HepG2 (cell line): ENCODE data around the gene PLEKHG2. TPM values are rescaled to one million over a fixed set of nuclear protein-coding genes. Genes with fewer than 3 reads are reported as not detected.
A peak's percentile ranks its signal among the peaks of the same experiment; 100 is the strongest.

ENCODE experiments used
- AKAP8 ChIP-seq: sonication (generic); formaldehyde crosslinking; IDR thresholded peaks from 2 replicates; pipeline ENCODE4 v1.5.1; 2020; ENCODE audit warnings: mild to moderate bottlenecking, missing genetic modification reagents
- ATAD3A ChIP-seq: sonication (generic); formaldehyde crosslinking; IDR thresholded peaks from 2 replicates; pipeline ENCODE4 v1.4.0; 2020; ENCODE audit warnings: missing genetic modification reagents
- ATF5 ChIP-seq: sonication (generic); formaldehyde crosslinking; IDR thresholded peaks from 2 replicates; pipeline ENCODE4 v1.4.0; 2020; ENCODE audit warnings: mild to moderate bottlenecking, low read depth, missing genetic modification reagents
- E2F1 ChIP-seq: sonication (generic); formaldehyde crosslinking; IDR thresholded peaks from 2 replicates; pipeline ENCODE4 v1.5.0; 2020; ENCODE audit warnings: missing genetic modification reagents
- FOXJ3 ChIP-seq: sonication (generic); formaldehyde crosslinking; IDR thresholded peaks from 2 replicates; pipeline ENCODE4 v1.4.0; 2020; ENCODE audit warnings: missing genetic modification reagents, mild to moderate bottlenecking, borderline replicate concordance
- KDM4B ChIP-seq: sonication (generic); formaldehyde crosslinking; IDR thresholded peaks from 2 replicates; pipeline ENCODE4 v1.4.0; 2020; ENCODE audit warnings: missing genetic modification reagents
- MLX ChIP-seq: IDR thresholded peaks from 2 replicates; pipeline ENCODE4 v1.6.1; 2016
- PLSCR1 ChIP-seq: sonication (generic); formaldehyde crosslinking; IDR thresholded peaks from 2 replicates; pipeline ENCODE4 v1.5.0; 2020; ENCODE audit warnings: missing genetic modification reagents, mild to moderate bottlenecking, borderline replicate concordance
- SP140L ChIP-seq: sonication (generic); formaldehyde crosslinking; IDR thresholded peaks from 2 replicates; pipeline ENCODE4 v1.4.0; 2020; ENCODE audit warnings: missing genetic modification reagents, borderline replicate concordance
- THRA ChIP-seq: sonication (generic); formaldehyde crosslinking; IDR thresholded peaks from 2 replicates; pipeline ENCODE4 v1.4.0; 2020; ENCODE audit warnings: missing genetic modification reagents, borderline replicate concordance
- ZMYM2 ChIP-seq: sonication (generic); formaldehyde crosslinking; IDR thresholded peaks from 2 replicates; pipeline ENCODE4 v1.8.0; 2022; ENCODE audit warnings: mild to moderate bottlenecking, missing genetic modification reagents
- ZNF253 ChIP-seq: sonication (generic); formaldehyde crosslinking; IDR thresholded peaks from 2 replicates; pipeline ENCODE4 v1.8.0; 2022; ENCODE audit warnings: mild to moderate bottlenecking, missing genetic modification reagents, borderline replicate concordance
- ZNF383 ChIP-seq: sonication (generic); formaldehyde crosslinking; IDR thresholded peaks from 2 replicates; pipeline ENCODE4 v1.4.0; 2020; ENCODE audit warnings: missing genetic modification reagents, mild to moderate bottlenecking, borderline replicate concordance
- ZNF572 ChIP-seq: sonication (generic); formaldehyde crosslinking; IDR thresholded peaks from 2 replicates; pipeline ENCODE4 v1.5.1; 2020; ENCODE audit warnings: mild to moderate bottlenecking, missing genetic modification reagents
- ZNF746 ChIP-seq: sonication (generic); formaldehyde crosslinking; IDR thresholded peaks from 2 replicates; pipeline ENCODE4 v1.8.0; 2022; ENCODE audit warnings: mild to moderate bottlenecking, missing genetic modification reagents
- ZSCAN31 ChIP-seq: sonication (generic); formaldehyde crosslinking; IDR thresholded peaks from 2 replicates; pipeline ENCODE4 v1.5.0; 2020; ENCODE audit warnings: low read depth, mild to moderate bottlenecking, missing genetic modification reagents
- ZZZ3 ChIP-seq: sonication (generic); formaldehyde crosslinking; IDR thresholded peaks from 2 replicates; pipeline ENCODE4 v1.4.0; 2020; ENCODE audit warnings: missing genetic modification reagents, mild to moderate bottlenecking, borderline replicate concordance
- polyA plus RNA-seq, 8 experiments: library from polyadenylated mRNA; depleted of rRNA in 3 of 8; stranded (reverse) in 7 of 8; unstranded in 1 of 8; fragments of >200 nt; fragmentation: Illumina TruSeq in 4 of 8; extraction: Trizol in 4 of 8; gene quantifications; 2 replicates each; pipeline versions ENCODE4 v1.2.1 to v1.2.3, GENCODE V29; 2011 to 2016; ENCODE audit warnings: low read depth in 4 of 8, missing spikeins in 1 of 8, mixed read lengths in 1 of 8; ENCODE audit not compliant: insufficient read depth in 1 of 8
- total RNA-seq, 5 experiments: library from RNA; depleted of rRNA; stranded (reverse); fragments of >200 nt; fragmentation: Illumina TruSeq; extraction: Trizol; gene quantifications; 2 replicates each; pipeline ENCODE4 v1.2.3, GENCODE V29; 2016; ENCODE audit warnings: low read depth in 1 of 5
- TF ChIP-seq, protein P1 (sequence below): sonication (generic); formaldehyde crosslinking; IDR thresholded peaks from 2 replicates; pipeline ENCODE4 v1.4.0; 2020; ENCODE audit warnings: mild to moderate bottlenecking, low read depth, missing genetic modification reagents
- TF ChIP-seq, protein P2 (sequence below): sonication (generic); formaldehyde crosslinking; IDR thresholded peaks from 2 replicates; pipeline ENCODE4 v1.5.0; 2020; ENCODE audit warnings: mild to moderate bottlenecking, missing genetic modification reagents, moderate library complexity

PLEKHG2 gene
- total and polyA plus RNA-seq, 2 of the 13 experiments (the other 11 are each of a cell fraction or from before 2014, with no cell fraction given), result 3.6 to 6.8 TPM

- TF ChIP-seq, protein P1, sequence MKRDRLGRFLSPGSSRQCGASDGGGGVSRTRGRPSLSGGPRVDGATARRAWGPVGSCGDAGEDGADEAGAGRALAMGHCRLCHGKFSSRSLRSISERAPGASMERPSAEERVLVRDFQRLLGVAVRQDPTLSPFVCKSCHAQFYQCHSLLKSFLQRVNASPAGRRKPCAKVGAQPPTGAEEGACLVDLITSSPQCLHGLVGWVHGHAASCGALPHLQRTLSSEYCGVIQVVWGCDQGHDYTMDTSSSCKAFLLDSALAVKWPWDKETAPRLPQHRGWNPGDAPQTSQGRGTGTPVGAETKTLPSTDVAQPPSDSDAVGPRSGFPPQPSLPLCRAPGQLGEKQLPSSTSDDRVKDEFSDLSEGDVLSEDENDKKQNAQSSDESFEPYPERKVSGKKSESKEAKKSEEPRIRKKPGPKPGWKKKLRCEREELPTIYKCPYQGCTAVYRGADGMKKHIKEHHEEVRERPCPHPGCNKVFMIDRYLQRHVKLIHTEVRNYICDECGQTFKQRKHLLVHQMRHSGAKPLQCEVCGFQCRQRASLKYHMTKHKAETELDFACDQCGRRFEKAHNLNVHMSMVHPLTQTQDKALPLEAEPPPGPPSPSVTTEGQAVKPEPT (CRISPR knock-in tag), result no peak
- no peak for TF ChIP-seq ZZZ3 (CRISPR knock-in tag)
- TF ChIP-seq ZNF253, result no peak
- TF ChIP-seq SP140L (CRISPR knock-in tag), result no peak
- no peak for TF ChIP-seq PLSCR1 (CRISPR knock-in tag)
- TF ChIP-seq MLX (CRISPR knock-in tag), result peak; percentile 67
- no peak for TF ChIP-seq ATAD3A
- peak; percentile 72 for TF ChIP-seq THRA (CRISPR knock-in tag)
- TF ChIP-seq E2F1 (CRISPR knock-in tag), result no peak
- peak; percentile 29; the same call in 1 of the 2 replicates for TF ChIP-seq KDM4B (CRISPR knock-in tag)
- peak; percentile 87; the same call in 1 of the 2 replicates for TF ChIP-seq ZSCAN31 (CRISPR knock-in tag)
- TF ChIP-seq FOXJ3 (CRISPR knock-in tag), result peak; percentile 51; the same call in 1 of the 2 replicates
- no peak for TF ChIP-seq ATF5 (CRISPR knock-in tag)
- peak; percentile 93 for TF ChIP-seq AKAP8 (CRISPR knock-in tag)
- peak; percentile 54 for TF ChIP-seq ZNF572 (CRISPR knock-in tag)
- TF ChIP-seq, protein P2, sequence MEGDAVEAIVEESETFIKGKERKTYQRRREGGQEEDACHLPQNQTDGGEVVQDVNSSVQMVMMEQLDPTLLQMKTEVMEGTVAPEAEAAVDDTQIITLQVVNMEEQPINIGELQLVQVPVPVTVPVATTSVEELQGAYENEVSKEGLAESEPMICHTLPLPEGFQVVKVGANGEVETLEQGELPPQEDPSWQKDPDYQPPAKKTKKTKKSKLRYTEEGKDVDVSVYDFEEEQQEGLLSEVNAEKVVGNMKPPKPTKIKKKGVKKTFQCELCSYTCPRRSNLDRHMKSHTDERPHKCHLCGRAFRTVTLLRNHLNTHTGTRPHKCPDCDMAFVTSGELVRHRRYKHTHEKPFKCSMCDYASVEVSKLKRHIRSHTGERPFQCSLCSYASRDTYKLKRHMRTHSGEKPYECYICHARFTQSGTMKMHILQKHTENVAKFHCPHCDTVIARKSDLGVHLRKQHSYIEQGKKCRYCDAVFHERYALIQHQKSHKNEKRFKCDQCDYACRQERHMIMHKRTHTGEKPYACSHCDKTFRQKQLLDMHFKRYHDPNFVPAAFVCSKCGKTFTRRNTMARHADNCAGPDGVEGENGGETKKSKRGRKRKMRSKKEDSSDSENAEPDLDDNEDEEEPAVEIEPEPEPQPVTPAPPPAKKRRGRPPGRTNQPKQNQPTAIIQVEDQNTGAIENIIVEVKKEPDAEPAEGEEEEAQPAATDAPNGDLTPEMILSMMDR (CRISPR knock-in tag), result peak; percentile 100
- TF ChIP-seq ZMYM2, result peak; percentile 93
- peak; percentile 94 for TF ChIP-seq ZNF746 (CRISPR knock-in tag)
- TF ChIP-seq ZNF383 (CRISPR knock-in tag), result no peak
These were observed 14.8 kb upstream of the PLEKHG2 start (continued) for GRCh38 chr19:39397360-39398296.
